ENCODE results near the gene TYW1B. TPM values are rescaled to one million over a fixed set of nuclear protein-coding genes. Genes with fewer than 3 reads are reported as not detected.
"Not testable (repeated sequence)": the region's sequence is repeated elsewhere in the genome, so short reads cannot be mapped to it uniquely, and the experiment has no call there.

Gene TYW1B
- total RNA-seq, 1 experiment from 2014 or later, result 2.6 TPM

- ChIA-PET CTCF (no interaction called here), POLR2A (ENCODE audit: low non-redundant PET) (no interaction called here)
- Histone ChIP-seq H3K27me3 (replicated peaks; ENCODE audit: insufficient read depth, low read depth, low read length, poor library complexity) (no peaks in the 10 kb centered on the region), H3K4me1 (ENCODE audit: insufficient read depth, low read length, poor library complexity, severe bottlenecking) (no peaks in the 10 kb centered on the region), H3K27ac (ENCODE audit: low read depth, low read length, poor library complexity, severe bottlenecking) (no peak overlapping the region), H3K4me3 (ENCODE audit: low read depth, low read length, poor library complexity, severe bottlenecking) (no peak overlapping the region), H3K36me3 (ENCODE audit: insufficient read depth, low read length, poor library complexity, severe bottlenecking) (no peaks in the 10 kb centered on the region), H3K9me3 (ENCODE audit: low read depth, low read length, poor library complexity, severe bottlenecking) (no peaks in the 10 kb centered on the region)
- TF ChIP-seq CTCF (conservative IDR thresholded peaks at IDR 0.05; ENCODE audit: low read depth, low read length) (peak; percentile 56), EZH2 (IDR thresholded peaks at IDR 0.05; ENCODE audit: borderline replicate concordance, low read depth, low read length, poor library complexity, severe bottlenecking) (no peak)
- no TSS peak for BruUV-seq (replicated peaks)
- DNase-seq (ENCODE audit: low spot score), result peak; percentile 46
- intact Hi-C loops (cut with micrococcal nuclease; ENCODE audit: unreplicated experiment), result no loop called here
Observed at GRCh38 chr7:72751978-72752377, 76.0 kb downstream of the TYW1B start.

- Histone ChIP-seq H3K27ac (ENCODE audit: low read depth, low read length, poor library complexity, severe bottlenecking) (no peak overlapping the region), H3K4me3 (ENCODE audit: low read depth, low read length, poor library complexity, severe bottlenecking) (no peak overlapping the region), H3K27me3 (replicated peaks; ENCODE audit: insufficient read depth, low read depth, low read length, poor library complexity) (no peaks in the 10 kb centered on the region), H3K4me1 (ENCODE audit: insufficient read depth, low read length, poor library complexity, severe bottlenecking) (no peaks in the 10 kb centered on the region), H3K9me3 (ENCODE audit: low read depth, low read length, poor library complexity, severe bottlenecking) (no peaks in the 10 kb centered on the region), H3K36me3 (ENCODE audit: insufficient read depth, low read length, poor library complexity, severe bottlenecking) (no peaks in the 10 kb centered on the region)
- intact Hi-C loops (cut with micrococcal nuclease; ENCODE audit: unreplicated experiment), result no loop called here
- no peak for DNase-seq (ENCODE audit: low spot score)
- ChIA-PET POLR2A (ENCODE audit: low non-redundant PET) (no interaction called here), CTCF (no interaction called here)
- BruUV-seq (replicated peaks), result no TSS peak
- TF ChIP-seq CTCF (conservative IDR thresholded peaks at IDR 0.05; ENCODE audit: low read depth, low read length) (no peak), EZH2 (IDR thresholded peaks at IDR 0.05; ENCODE audit: borderline replicate concordance, low read depth, low read length, poor library complexity, severe bottlenecking) (no peak)
Observed at GRCh38 chr7:72751378-72751777, 76.6 kb downstream of the TYW1B start.

GRCh38 chr7:72748649-72749048, 79.4 kb downstream of the TYW1B start:
- CTCF ChIA-PET; H3K4me3 ChIP-seq (ENCODE audit: low read depth, low read length, poor library complexity, severe bottlenecking); DNase-seq (ENCODE audit: low spot score); BruUV-seq (replicated peaks); H3K9me3 ChIP-seq (ENCODE audit: low read depth, low read length, poor library complexity, severe bottlenecking); H3K36me3 ChIP-seq (ENCODE audit: insufficient read depth, low read length, poor library complexity, severe bottlenecking); H3K27me3 ChIP-seq (replicated peaks; ENCODE audit: insufficient read depth, low read depth, low read length, poor library complexity); H3K27ac ChIP-seq (ENCODE audit: low read depth, low read length, poor library complexity, severe bottlenecking); H3K4me1 ChIP-seq (ENCODE audit: insufficient read depth, low read length, poor library complexity, severe bottlenecking); intact Hi-C loops (cut with micrococcal nuclease; ENCODE audit: unreplicated experiment); POLR2A ChIA-PET (ENCODE audit: low non-redundant PET): not testable (repeated sequence)

GRCh38 chr7:72744244-72744926, 83.6 kb downstream of the TYW1B start:
- H3K4me1 ChIP-seq (ENCODE audit: insufficient read depth, low read length, poor library complexity, severe bottlenecking); POLR2A ChIA-PET (ENCODE audit: low non-redundant PET); H3K9me3 ChIP-seq (ENCODE audit: low read depth, low read length, poor library complexity, severe bottlenecking); CTCF ChIA-PET; H3K36me3 ChIP-seq (ENCODE audit: insufficient read depth, low read length, poor library complexity, severe bottlenecking); BruUV-seq (replicated peaks); H3K4me3 ChIP-seq (ENCODE audit: low read depth, low read length, poor library complexity, severe bottlenecking); H3K27me3 ChIP-seq (replicated peaks; ENCODE audit: insufficient read depth, low read depth, low read length, poor library complexity); H3K27ac ChIP-seq (ENCODE audit: low read depth, low read length, poor library complexity, severe bottlenecking); intact Hi-C loops (cut with micrococcal nuclease; ENCODE audit: unreplicated experiment): not testable (repeated sequence)
- peak; percentile 15 for DNase-seq (ENCODE audit: low spot score)

- H3K9me3 ChIP-seq (ENCODE audit: low read depth, low read length, poor library complexity, severe bottlenecking); H3K4me3 ChIP-seq (ENCODE audit: low read depth, low read length, poor library complexity, severe bottlenecking); H3K27ac ChIP-seq (ENCODE audit: low read depth, low read length, poor library complexity, severe bottlenecking); BruUV-seq (replicated peaks); H3K27me3 ChIP-seq (replicated peaks; ENCODE audit: insufficient read depth, low read depth, low read length, poor library complexity); H3K36me3 ChIP-seq (ENCODE audit: insufficient read depth, low read length, poor library complexity, severe bottlenecking); intact Hi-C loops (cut with micrococcal nuclease; ENCODE audit: unreplicated experiment); H3K4me1 ChIP-seq (ENCODE audit: insufficient read depth, low read length, poor library complexity, severe bottlenecking); CTCF ChIA-PET; POLR2A ChIA-PET (ENCODE audit: low non-redundant PET); DNase-seq (ENCODE audit: low spot score): not testable (repeated sequence)
Observed at GRCh38 chr7:72743801-72744200, 84.2 kb downstream of the TYW1B start.

- POLR2A ChIA-PET (ENCODE audit: low non-redundant PET); H3K9me3 ChIP-seq (ENCODE audit: low read depth, low read length, poor library complexity, severe bottlenecking); BruUV-seq (replicated peaks): not testable (repeated sequence)
Observed at GRCh38 chr7:72739716-72740115, 88.3 kb downstream of the TYW1B start.

More at GRCh38 chr7:72739716-72740115, 88.3 kb downstream of the TYW1B start:
- H3K36me3 ChIP-seq (ENCODE audit: insufficient read depth, low read length, poor library complexity, severe bottlenecking); H3K4me3 ChIP-seq (ENCODE audit: low read depth, low read length, poor library complexity, severe bottlenecking); H3K4me1 ChIP-seq (ENCODE audit: insufficient read depth, low read length, poor library complexity, severe bottlenecking); CTCF ChIA-PET; DNase-seq (ENCODE audit: low spot score); H3K27ac ChIP-seq (ENCODE audit: low read depth, low read length, poor library complexity, severe bottlenecking); intact Hi-C loops (cut with micrococcal nuclease; ENCODE audit: unreplicated experiment); H3K27me3 ChIP-seq (replicated peaks; ENCODE audit: insufficient read depth, low read depth, low read length, poor library complexity): not testable (repeated sequence)
